Measurements from ENCODE around the gene C22orf42.
A peak's percentile ranks its signal among the peaks of the same experiment; 100 is the strongest.
"Not testable (repeated sequence)": the region's sequence is repeated elsewhere in the genome, so short reads cannot be mapped to it uniquely, and the experiment has no call there.

The C22orf42 gene

DNA sequence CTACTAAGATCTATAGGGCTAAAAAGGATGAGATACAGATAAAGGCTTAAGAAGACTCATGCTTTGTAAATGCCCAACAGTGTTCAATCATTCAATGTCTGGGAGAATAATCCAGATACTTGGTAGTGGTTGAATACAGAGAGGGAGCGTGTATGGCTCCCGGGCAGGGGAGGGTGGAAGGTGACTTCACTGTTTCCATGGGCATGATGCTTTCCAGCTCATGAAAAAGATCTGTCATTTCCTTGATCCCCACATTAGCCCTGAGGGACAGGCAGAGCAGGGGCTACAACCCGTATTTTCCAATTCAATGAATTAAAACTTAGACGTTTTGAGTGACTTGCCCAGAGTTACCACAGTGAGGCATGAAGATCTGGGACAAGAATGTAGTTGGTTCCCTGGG lies 4.4 kb downstream of the C22orf42 start:
- H3K27ac Mint-ChIP-seq, H3K27me3 Mint-ChIP-seq, H3K4me3 Mint-ChIP-seq, ATAC-seq, H3K4me1 Mint-ChIP-seq, H3K36me3 Mint-ChIP-seq, H3K9me3 Mint-ChIP-seq: not testable (repeated sequence)

DNA sequence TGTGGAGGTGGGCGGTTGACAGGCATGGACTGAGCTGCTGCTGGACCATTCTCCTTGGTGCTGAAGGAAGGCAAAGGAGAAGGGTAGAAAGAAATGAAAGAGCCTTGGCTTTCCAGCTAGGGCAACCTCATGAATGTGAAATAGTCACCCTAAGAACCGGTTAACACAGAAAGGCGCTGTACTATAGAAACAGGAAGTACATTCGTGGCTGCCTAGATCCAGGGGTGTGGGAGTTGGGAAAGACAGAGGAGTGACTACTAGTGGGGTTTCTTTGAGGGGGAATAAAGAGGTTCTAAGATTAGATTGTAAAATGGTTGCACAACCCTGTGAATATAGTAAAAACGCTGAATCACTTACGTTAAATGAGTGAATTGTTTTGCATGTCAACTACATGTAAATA lies 7.5 kb downstream of the C22orf42 start:
- not testable (repeated sequence) for H3K27me3 Mint-ChIP-seq, H3K9me3 Mint-ChIP-seq, ATAC-seq, H3K4me3 Mint-ChIP-seq, H3K36me3 Mint-ChIP-seq, H3K27ac Mint-ChIP-seq
- H3K4me1 Mint-ChIP-seq = peaks cover 19% of the 10 kb centered on the region

DNA sequence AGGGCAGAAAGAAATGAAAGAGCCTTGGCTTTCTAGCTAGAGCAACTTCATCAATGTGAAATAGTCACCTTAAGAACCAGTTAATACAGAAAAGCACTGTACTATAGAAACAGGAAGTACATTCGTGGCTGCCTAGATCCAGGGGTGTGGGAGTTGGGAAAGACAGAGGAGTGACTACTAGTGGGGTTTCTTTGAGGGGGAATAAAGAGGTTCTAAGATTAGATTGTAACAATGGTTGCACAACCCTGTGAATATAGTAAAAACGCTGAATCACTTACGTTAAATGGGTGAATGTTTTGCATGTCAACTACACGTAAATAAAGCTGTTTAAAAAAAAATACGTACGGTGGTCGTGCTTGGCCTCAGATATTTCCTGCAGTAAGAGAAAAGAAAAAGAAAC lies 8.5 kb downstream of the C22orf42 start:
- H3K4me1 Mint-ChIP-seq = peaks cover 19% of the 10 kb centered on the region
- H3K9me3 Mint-ChIP-seq, H3K36me3 Mint-ChIP-seq, H3K27me3 Mint-ChIP-seq, H3K4me3 Mint-ChIP-seq, ATAC-seq, H3K27ac Mint-ChIP-seq: not testable (repeated sequence)

DNA sequence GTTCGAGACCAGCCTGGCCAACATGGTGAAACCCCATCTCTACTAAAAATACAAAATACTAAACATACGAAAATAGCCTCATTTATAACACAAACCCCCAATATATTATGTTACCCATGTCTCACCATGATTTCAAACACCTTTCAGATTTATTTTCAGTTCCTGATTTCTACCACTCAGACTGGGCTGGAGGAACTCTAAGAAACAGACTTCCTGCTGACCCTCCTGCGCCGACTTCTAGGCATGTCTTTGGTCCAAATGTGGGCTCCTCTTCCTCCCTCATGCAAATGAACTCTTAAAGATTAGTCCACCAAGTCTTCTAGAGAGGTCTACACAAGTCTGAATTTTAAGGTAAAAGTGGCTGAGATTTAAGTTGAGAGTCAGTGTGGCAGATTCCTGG lies 10.7 kb downstream of the C22orf42 start:
- not testable (repeated sequence) for H3K36me3 Mint-ChIP-seq, H3K4me3 Mint-ChIP-seq, ATAC-seq, H3K27ac Mint-ChIP-seq, H3K27me3 Mint-ChIP-seq, H3K9me3 Mint-ChIP-seq
- peaks cover 28% of the 10 kb centered on the region for H3K4me1 Mint-ChIP-seq

DNA sequence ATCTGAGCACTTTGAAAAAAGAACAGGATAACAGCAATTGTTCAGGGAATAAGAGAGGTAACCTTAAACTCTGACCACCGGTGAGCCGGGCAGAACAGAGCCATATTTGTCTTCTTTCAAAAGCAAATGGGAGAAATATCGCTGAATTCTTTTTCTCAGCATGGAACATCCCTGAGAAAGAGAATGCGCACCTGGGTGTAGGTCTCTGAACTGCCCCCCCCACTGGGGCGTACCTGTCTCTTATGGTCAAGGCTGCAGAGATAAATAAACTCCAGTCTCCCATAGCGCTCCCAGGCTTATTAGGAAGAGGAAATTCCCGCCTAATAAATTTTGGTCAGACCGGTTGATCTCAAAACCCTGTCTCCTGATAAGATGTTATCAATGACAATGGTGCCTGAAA lies 12.0 kb downstream of the C22orf42 start:
- peaks cover 28% of the 10 kb centered on the region for H3K4me1 Mint-ChIP-seq
- not testable (repeated sequence) for ATAC-seq, H3K4me3 Mint-ChIP-seq, H3K36me3 Mint-ChIP-seq, H3K9me3 Mint-ChIP-seq, H3K27ac Mint-ChIP-seq, H3K27me3 Mint-ChIP-seq

DNA sequence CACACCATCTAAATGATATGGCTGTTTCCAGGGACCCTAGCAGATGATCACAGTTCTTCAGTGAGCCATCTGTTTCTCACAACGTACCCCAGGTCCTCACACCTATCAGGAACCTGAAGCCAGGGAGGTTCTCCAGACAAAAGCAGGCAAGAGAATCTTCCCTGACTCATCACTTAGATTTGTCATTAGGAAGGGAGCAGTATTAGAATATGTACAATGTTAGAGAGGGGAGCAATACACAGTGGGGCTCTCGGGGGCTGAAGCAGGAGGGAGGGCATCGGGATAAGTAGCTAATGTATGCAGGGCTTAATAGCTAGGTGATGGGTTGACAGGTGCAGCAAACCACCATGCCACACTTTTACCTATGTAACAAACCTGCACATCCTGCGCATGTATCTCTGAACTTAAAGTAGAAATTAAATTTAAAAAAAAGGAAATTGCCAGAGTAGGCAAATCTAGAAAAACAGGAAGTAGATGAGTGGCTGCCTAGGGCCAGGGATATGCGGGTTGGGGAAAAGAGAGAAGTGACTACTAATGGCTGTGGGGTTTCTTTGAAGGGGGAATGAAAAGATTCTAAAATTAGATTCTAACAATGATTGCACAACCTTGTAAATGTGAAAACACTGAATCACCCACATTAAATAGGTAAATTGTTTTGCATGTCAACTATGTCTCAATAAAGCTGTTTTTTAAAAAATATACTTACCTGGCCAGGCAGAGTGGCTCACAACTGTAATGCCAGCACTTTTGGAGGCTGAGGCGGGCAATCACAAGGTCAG lies 14.4 kb downstream of the C22orf42 start:
- H3K4me3 Mint-ChIP-seq = no peak overlapping the region

DNA sequence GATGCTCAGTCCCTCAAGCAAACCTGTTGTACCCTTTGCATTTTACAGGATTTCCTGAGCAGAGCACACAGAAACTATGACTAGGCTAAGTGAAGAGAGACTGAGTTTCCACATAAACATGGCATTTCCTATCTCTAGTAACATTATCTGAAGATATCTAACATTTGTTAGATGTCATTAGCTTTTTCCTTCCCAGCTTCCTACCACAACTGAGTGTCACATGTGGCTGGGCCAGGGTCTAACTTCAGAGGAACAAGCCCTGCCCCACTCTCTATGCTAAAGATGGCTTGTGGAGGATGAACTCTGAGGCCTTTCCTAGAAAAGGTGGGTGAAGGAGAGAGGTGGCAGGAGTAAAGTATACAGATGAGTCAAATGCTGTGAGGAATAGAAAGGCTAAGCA lies 16.5 kb downstream of the C22orf42 start:
- H3K4me1 Mint-ChIP-seq = peaks cover 23% of the 10 kb centered on the region
- ATAC-seq = no peak

More for the DNA sequence above, 14.4 kb downstream of the C22orf42 start:
- Mint-ChIP-seq H3K36me3 (no peaks in the 10 kb centered on the region), H3K4me1 (peaks cover 22% of the 10 kb centered on the region), H3K27me3 (no peaks in the 10 kb centered on the region), H3K9me3 (peaks cover 7% of the 10 kb centered on the region), H3K27ac (peak overlapping the region; percentile 25)
- ATAC-seq = peak; percentile 89

DNA sequence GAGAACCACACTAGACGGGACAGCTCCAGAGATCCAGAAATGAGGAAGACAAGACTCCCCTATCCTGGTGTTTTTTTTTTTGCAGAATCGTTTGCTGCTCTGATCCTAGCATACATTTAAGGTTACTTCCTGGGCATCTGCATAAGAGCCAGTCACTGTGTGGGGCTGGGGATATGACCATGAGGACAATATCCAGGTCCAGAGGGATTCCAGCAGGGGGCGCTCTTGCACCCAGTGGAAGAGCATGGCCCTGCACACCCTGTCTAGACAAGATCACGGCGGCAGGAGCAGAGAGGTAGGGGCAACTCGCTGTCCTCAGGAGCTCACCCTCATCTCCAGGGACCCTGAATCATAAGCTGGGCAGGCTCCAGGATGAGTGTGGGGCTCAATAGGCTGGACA lies 18.4 kb downstream of the C22orf42 start:
- not testable (repeated sequence) for H3K9me3 Mint-ChIP-seq, H3K4me3 Mint-ChIP-seq, H3K27ac Mint-ChIP-seq, ATAC-seq, H3K27me3 Mint-ChIP-seq, H3K36me3 Mint-ChIP-seq
- peaks cover 27% of the 10 kb centered on the region for H3K4me1 Mint-ChIP-seq

More for the DNA sequence above, 16.5 kb downstream of the C22orf42 start:
- Mint-ChIP-seq H3K36me3 (no peaks in the 10 kb centered on the region), H3K27ac (no peak overlapping the region), H3K4me3 (no peak overlapping the region), H3K27me3 (no peaks in the 10 kb centered on the region), H3K9me3 (peaks cover 3% of the 10 kb centered on the region)

DNA sequence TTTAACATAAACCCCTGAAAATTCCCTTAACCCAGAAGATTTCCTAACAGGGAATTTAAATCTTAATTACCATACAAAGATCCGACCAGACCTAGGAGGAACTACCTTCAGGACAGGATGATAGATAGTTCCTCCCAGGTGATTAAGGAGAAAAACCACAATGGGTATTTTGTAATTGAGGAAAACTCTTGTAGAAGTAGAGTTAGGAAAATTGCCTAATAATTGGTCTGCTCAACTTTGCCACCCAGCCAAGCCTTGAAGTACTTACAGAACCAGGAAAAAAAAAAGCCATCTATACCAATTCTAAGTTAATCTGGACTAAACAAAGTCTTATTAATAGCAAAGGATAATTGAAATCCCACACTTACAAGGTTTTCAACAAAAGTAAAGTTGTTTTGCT lies 20.5 kb downstream of the C22orf42 start:
- H3K4me1 Mint-ChIP-seq = peaks cover 17% of the 10 kb centered on the region
- peak overlapping the region; percentile 86 for H3K4me3 Mint-ChIP-seq
- H3K36me3 Mint-ChIP-seq, H3K9me3 Mint-ChIP-seq, ATAC-seq, H3K27me3 Mint-ChIP-seq: not testable (repeated sequence)
- peak overlapping the region; percentile 81 for H3K27ac Mint-ChIP-seq

DNA sequence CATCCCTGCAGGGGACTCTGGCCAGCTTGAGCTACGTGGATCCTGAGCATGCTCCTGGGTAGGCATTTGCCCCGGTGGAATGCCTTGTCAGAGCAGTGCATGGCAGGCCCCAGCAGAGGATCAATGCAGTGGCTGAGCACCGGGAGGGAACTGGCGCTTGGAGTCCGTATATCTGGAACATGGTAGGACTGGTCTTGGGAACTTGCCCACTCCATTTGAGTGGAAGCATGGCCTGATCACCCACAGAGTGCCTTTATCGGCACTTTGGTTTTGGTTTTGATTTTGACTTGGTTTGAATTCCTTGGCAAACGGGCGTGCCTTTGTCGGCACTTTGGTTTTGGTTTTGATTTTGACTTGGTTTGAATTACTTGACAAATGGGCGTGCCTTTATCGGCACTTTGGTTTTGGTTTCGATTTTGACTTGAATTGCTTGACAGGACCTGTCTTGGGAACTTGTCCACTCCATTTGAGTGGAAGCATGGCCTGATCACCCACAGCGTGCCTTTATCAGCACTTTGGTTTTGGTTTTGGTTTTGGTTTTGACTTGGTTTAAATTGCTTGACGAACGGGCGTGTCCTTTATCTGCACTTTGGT lies 21.3 kb downstream of the C22orf42 start:
- ATAC-seq = peak; percentile 58
- H3K36me3 Mint-ChIP-seq = not testable (repeated sequence)
- H3K4me3 Mint-ChIP-seq = peak overlapping the region; percentile 86

DNA sequence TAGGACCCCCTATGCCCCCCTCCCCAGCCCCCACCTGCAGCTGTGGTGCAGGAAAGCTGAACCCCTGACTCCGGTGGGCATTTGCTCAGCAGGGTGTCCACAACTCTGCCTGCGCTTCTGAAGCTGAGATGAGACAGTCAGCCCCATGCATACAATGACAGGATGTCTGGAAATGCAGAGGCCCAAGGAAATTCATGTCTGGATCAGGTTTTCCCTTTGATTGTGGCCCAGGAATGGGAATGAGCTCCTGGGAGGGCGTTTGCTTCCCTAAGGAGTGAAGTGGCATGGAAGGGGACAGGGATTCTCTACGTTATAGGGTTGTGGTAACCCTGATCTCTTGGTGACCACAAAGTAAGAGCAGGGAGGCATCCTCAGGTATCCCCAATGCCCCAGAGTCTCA lies 22.2 kb downstream of the C22orf42 start:
- Mint-ChIP-seq H3K27ac (peak overlapping the region; percentile 81), H3K4me1 (peaks cover 17% of the 10 kb centered on the region)
- not testable (repeated sequence) for H3K36me3 Mint-ChIP-seq, H3K4me3 Mint-ChIP-seq, H3K9me3 Mint-ChIP-seq, ATAC-seq, H3K27me3 Mint-ChIP-seq

More for the DNA sequence above, 21.3 kb downstream of the C22orf42 start:
- Mint-ChIP-seq H3K27ac (peak overlapping the region; percentile 81), H3K4me1 (peaks cover 17% of the 10 kb centered on the region)
- H3K27me3 Mint-ChIP-seq, H3K9me3 Mint-ChIP-seq: not testable (repeated sequence)

DNA sequence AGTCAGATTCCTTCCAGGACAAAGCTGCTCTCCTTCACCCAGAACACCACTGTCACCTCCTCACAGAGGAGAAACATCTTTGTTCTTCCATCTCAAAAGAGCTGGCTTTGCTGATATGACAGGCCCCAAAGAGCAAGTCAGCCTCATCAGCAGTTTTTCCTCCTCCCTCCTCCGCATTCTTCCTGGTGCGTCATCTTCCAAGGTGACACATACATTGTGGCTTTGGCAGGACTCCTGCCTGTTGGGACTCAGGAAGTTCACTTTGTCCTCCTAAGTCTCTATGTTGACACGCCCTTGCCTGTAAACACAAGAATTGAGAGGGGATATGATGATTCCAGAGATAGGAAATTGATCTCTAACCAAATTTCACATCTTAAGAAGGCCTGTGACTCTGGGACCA lies 23.1 kb downstream of the C22orf42 start:
- not testable (repeated sequence) for ATAC-seq, H3K27ac Mint-ChIP-seq, H3K4me3 Mint-ChIP-seq, H3K36me3 Mint-ChIP-seq, H3K27me3 Mint-ChIP-seq, H3K9me3 Mint-ChIP-seq
- peaks cover 17% of the 10 kb centered on the region for H3K4me1 Mint-ChIP-seq

DNA sequence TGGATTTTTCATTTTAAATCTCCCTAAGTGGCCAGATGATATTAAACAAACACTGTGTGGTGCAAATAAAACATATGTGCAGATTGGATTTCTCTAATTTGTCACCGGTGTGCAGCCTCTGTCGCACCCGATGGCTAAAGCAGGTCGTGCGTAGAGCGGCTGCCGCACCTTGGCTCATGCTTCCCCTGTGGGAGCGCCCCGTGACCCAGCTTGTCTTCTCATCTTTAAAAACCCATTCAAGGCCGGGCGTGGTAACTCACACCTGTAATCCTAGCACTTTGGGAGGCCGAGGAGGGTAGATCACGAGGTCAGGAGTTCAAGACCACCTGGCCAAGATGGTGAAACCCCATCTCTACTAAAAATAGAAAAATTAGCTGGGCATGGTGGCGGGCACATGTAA lies 24.3 kb downstream of the C22orf42 start:
- not testable (repeated sequence) for H3K36me3 Mint-ChIP-seq, H3K9me3 Mint-ChIP-seq, H3K27ac Mint-ChIP-seq, H3K4me3 Mint-ChIP-seq, ATAC-seq, H3K27me3 Mint-ChIP-seq
- H3K4me1 Mint-ChIP-seq = peaks cover 17% of the 10 kb centered on the region

DNA sequence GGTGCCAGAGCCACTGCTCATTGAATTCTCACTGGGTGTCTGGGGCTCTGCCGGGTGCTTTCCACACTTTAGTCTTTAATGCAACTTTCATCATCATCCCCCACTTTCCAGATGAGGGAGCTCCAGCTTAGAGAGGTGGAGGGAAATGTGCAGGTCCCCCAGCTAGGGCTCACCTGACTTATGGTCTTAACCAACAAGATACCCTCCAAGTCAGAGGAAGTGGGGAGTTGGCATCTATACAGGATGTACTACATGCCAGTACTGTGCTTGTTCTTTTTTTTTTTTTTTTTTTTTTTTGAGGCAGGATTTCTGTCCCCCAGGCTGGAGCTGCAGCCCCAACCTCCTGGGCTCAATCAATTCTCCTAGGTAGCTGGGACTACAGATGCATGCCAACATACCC lies 26.3 kb downstream of the C22orf42 start:
- H3K27me3 Mint-ChIP-seq = no peaks in the 10 kb centered on the region
- H3K4me1 Mint-ChIP-seq = peaks cover 6% of the 10 kb centered on the region
- no peak overlapping the region for H3K4me3 Mint-ChIP-seq
- no peak for ATAC-seq
- H3K27ac Mint-ChIP-seq = no peak overlapping the region
- no peaks in the 10 kb centered on the region for H3K9me3 Mint-ChIP-seq
- H3K36me3 Mint-ChIP-seq = no peaks in the 10 kb centered on the region

DNA sequence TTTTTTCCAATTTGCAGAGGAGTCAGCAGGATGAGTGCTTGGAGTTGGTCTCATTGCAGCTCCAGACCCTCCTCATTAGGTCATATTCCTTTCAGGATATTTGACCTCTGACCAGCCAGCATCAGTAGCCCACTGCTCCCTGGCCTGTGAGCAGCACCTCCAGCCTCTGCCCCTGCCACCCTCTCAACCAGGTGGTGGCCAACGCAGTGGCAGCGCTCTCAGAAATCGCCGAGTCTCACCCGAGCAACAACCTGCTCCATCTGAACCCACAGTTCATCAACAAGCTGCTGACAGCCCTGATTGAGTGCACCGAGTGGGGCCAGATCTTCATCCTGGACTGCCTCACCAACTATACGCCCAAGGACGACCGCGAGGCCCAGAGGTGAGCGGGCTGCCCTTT lies 27.0 kb downstream of the C22orf42 start:
- Mint-ChIP-seq H3K4me1 (no peaks in the 10 kb centered on the region), H3K36me3 (no peaks in the 10 kb centered on the region), H3K4me3 (no peak overlapping the region)

DNA sequence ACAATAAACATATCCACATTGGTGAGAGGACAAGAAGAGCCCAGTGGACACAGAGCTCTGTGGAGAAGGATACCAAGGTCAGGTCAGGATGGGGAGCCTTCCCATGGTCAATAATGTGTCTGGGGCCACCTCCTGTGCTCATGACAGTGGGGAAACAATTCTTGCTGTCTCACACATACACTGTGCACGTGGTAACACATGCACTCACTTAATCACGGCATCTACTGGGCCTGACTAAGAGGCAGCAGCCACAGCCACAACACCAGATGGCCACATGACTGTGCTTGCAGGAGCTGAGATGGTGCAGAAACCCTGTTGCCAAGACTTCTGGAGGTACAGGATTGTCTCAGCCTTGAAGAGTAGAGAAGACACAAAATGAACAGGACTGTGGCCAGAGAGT lies 28.6 kb downstream of the C22orf42 start:
- Mint-ChIP-seq H3K27ac (no peak overlapping the region), H3K27me3 (no peaks in the 10 kb centered on the region), H3K4me1 (no peaks in the 10 kb centered on the region), H3K36me3 (no peaks in the 10 kb centered on the region), H3K4me3 (no peak overlapping the region), H3K9me3 (no peaks in the 10 kb centered on the region)
- ATAC-seq = no peak

More for the DNA sequence above, 27.0 kb downstream of the C22orf42 start:
- H3K9me3 Mint-ChIP-seq = no peaks in the 10 kb centered on the region
- no peak for ATAC-seq
- no peaks in the 10 kb centered on the region for H3K27me3 Mint-ChIP-seq
- no peak overlapping the region for H3K27ac Mint-ChIP-seq
